GM12873 (cell line): ENCODE data around the gene MICALL2.
A peak's percentile ranks its signal among the peaks of the same experiment; 100 is the strongest.

ENCODE experiments used
- TF ChIP-seq, protein P1 (sequence below): IDR thresholded peaks from 2 replicates; pipeline ENCODE4 v1.5.1; 2012; ENCODE audit warnings: low read depth, mild to moderate bottlenecking, moderate library complexity, low read length, control low read depth; ENCODE audit not compliant: insufficient read depth; ENCODE audit errors: missing control alignments

MICALL2 gene

DNA sequence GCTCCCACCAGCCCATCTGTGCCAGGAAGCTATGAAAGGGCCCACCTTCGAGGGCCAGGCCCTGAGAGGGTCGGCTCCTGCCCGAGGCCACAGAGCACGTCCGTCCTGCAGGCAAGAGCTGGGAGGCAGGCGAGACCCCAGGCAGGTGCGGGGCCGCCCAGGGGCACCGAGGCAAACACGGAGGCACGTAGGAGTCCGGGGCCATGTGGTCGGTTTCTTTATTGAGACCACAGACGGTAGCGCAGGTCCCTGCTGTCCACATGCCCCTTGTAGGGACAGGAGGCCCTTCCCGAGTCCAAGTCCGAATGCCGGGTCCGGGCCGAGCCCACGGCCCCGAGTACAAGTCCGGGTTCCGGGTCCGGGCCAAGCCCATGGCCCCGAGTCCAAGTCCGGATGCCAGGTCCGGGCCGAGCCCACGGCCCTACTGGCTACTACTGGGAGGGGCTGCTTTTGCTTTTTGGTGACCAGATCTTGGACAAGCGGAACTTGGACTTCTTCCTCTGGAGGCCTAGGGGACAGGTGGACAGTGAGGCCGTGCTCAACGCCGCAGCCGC, 25.0 kb downstream of the MICALL2 start:
- TF ChIP-seq, protein P1, sequence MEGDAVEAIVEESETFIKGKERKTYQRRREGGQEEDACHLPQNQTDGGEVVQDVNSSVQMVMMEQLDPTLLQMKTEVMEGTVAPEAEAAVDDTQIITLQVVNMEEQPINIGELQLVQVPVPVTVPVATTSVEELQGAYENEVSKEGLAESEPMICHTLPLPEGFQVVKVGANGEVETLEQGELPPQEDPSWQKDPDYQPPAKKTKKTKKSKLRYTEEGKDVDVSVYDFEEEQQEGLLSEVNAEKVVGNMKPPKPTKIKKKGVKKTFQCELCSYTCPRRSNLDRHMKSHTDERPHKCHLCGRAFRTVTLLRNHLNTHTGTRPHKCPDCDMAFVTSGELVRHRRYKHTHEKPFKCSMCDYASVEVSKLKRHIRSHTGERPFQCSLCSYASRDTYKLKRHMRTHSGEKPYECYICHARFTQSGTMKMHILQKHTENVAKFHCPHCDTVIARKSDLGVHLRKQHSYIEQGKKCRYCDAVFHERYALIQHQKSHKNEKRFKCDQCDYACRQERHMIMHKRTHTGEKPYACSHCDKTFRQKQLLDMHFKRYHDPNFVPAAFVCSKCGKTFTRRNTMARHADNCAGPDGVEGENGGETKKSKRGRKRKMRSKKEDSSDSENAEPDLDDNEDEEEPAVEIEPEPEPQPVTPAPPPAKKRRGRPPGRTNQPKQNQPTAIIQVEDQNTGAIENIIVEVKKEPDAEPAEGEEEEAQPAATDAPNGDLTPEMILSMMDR = no peak

DNA sequence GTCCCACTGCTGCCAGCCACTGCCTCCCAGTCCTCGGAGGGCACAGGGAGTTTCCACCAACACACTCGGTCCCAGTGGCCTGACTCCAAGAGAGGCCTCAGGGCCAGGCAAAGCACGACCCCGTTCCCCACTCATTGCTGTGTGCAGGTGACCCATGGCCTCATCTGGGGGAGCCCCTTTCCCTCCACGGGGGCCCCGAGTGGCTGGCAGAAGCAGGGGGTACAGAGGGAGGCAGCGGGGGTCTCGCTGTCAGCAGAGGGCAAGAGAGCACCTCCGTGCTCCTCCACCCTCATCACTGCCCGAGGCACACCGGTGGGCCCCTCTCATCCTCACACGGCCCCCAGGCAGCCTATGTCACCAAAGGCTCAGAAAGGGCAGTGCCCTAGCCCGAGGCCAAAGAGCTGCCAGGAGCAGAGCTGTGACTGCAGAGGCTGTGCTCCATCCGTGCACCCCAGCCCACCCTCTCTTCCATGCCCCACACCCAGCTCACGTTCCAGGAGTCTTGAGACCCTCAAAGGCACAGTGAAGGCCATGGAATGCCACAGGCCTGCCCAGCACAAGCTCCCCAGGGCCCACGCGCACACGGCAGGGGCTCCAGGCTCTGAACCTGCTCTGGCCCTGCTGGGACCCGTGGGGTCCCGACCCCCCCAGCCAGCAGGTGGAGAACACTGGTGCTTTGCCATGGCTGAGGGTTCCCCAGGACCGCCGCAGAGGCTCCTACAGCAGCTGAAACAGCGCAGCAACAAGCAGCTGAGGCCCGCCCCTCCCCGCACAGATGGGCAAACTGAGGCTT, 25.9 kb downstream of the MICALL2 start:
- TF ChIP-seq, protein P1 = no peak

DNA sequence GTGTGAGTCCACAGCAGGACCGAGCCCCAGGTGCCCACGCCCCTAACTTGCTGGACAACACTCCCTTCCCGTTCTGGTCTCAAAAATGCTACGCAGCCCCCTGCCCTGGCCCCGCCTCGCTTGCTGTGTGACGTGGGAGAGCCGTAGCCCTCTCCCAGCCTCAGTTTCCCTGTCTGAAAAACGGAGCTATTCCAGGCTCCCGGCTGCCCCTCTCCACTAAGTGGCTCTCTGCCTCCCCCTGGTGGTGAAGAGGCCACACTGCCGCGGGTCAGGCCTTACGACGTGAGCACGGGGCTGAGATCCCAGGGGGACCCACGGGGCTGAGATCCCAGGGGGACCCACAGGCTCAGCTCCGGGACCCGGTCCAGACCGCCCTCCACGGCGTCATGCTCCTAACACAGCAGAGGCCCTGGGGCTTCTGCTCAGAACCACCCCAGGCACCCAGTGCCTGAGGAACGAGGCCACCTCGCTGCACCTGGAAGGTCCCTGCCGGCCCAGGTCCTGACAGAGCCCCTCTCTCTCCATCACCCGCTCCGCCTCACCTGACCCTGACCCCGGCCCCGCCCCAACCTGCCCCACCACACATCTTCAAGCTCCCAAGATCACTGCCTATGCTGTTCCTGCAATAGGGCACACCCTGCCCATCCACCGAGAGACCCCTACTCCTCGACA, 26.7 kb downstream of the MICALL2 start:
- TF ChIP-seq, protein P1 = peak; percentile 92

DNA sequence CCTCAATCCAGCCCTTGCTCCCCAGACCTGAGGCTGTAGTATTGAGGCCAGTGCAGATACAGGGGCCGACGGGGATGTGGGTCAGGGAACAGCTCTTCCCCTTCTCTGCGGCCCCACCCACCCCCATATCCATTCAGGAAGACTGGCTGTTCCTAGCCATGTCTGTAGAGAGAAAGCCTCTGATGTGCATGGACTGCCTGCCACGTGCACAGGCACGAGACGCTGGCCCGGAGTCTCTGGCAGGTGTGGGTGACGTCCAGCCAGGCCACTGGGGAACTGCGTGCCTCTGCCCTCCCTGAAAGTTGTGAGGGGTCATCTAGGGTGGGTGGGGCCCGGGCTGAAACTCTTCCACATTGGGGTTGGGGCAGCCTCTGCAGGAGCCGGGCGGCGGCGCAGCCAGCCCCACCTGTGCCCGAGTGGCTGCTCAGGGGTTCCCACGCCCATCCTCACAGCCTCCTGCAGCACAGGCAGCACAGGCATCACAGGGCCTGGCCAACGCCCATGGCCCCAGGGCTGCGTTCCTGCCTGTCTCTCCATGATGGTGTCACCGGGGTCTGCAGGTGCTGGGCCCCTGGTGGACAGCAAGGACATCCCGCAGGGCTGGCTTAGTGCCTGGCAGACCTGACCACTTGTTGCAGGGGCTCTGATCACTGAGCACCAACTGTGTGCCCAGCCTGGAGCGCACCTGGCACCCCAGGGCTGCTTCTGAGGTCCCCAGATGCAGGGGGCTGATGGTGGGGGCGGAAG, 27.5 kb downstream of the MICALL2 start:
- TF ChIP-seq, protein P1 = no peak

DNA sequence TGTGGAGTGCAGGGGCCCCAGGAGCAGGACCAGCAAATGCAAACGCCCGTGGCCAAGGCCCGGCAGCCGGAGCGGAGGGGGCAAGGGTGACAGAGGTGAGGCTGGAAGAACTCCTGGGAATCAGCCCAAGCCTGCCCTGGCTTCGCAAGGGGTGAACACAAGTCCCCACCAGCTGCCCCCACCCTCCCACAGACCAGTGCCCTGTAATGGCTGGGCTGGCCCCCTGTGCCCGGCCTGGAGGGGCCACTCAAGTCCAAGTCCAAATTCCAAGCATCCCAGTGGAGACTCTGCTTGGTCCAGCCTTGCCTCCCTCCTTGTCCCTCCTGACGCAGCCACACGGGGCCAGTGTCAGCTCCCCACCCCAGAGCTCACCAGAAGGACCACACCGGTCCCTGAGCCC, 28.0 kb downstream of the MICALL2 start:
- TF ChIP-seq, protein P1 = no peak

DNA sequence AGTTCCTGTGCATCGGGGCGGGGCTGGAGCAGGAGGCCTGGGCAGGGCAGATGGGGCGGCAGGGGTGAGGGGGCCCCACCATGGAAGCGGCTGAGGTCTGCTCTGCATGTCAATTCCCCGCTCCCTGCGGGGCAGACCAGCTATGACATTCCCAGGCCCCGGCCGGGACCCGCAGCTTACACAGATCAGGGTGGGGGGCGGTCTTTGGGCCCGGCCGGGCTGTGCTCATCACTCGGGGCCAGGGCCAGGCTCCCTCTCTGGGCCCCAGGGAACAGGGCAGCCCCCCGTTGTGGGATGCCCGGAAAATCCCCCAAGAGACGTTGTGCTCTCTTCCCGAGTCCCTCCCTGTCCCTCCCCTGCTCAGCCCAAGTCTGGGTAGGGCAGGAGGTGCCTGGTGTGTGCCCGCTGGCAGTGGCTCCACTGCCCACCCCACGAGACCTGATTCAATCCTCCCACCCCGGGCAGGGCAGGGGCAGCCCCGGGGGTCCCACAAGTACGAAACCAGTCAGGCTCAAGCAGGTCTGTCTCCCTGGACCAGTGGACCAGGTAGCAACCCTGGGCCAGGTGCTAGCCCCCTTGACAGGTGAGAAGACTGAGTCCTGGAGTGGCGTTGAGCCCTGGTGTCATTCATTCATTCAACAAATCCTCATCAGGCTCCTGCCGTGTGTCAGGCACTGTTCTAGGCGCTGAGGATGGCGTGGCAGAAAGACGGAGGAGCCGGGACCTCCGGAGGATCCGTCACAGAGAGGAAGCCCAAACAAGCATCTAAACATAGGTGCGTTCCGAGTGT, 29.0 kb downstream of the MICALL2 start:
- TF ChIP-seq, protein P1 = no peak
